ENCODE measurements around the gene CXCL16.
"Not testable (repeated sequence)": the region's sequence is repeated elsewhere in the genome, so short reads cannot be mapped to it uniquely, and the experiment has no call there.

Gene CXCL16

GRCh38 chr17:4699401-4700056 lies 40.2 kb downstream of the CXCL16 start:
- not testable (repeated sequence) for DNase-seq (ENCODE audit: low spot score)

GRCh38 chr17:4696437-4696805 lies 43.3 kb downstream of the CXCL16 start:
- DNase-seq (ENCODE audit: low spot score), result no peak

GRCh38 chr17:4693416-4693815 lies 46.3 kb downstream of the CXCL16 start:
- DNase-seq (ENCODE audit: low spot score), result no peak

GRCh38 chr17:4691686-4692085 lies 48.0 kb downstream of the CXCL16 start:
- no peak for DNase-seq (ENCODE audit: low spot score)

GRCh38 chr17:4690745-4691144 lies 49.0 kb downstream of the CXCL16 start:
- DNase-seq (ENCODE audit: low spot score), result no peak

- DNase-seq (ENCODE audit: low spot score), result not testable (repeated sequence)
Measured at GRCh38 chr17:4689872-4690271, 49.9 kb downstream of the CXCL16 start.

GRCh38 chr17:4683739-4684138 lies 56.0 kb downstream of the CXCL16 start:
- not testable (repeated sequence) for DNase-seq (ENCODE audit: low spot score)

Data from NAMALWA (cell line).